Endothelial cell of umbilical vein (primary cell): ENCODE data around the gene NAV2. TPM values are rescaled to one million over a fixed set of nuclear protein-coding genes. Genes with fewer than 3 reads are reported as not detected.

Experiments
- BruUV-seq: library from RNA; stranded (reverse); fragments of 400-500 nt; replicated peaks from 2 replicates; lab custom pipeline; 2021; lab: Mats Ljungman, UMichigan
- CTCF ChIA-PET: fragments of 300-600, 350-600 bp; sonication (Branson Sonifier 250); formaldehyde crosslinking; loops from one replicate; lab custom pipeline; 2021; ENCODE audit warnings: antibody characterized with exemption, inconsistent platforms; lab: Charles Lee
- POLR2A ChIA-PET: fragments of 300-600, 350-600 bp; sonication (Branson Sonifier 250); formaldehyde crosslinking; loops from one replicate; lab custom pipeline; 2021; ENCODE audit warnings: antibody characterized with exemption, inconsistent platforms; lab: Charles Lee
- DNase-seq: peaks from one replicate; pipeline ENCODE4 v3.0.0-alpha.2; 2011; ENCODE audit warnings: low read depth, low spot score
- FAIRE-seq: peaks from 2 replicates; lab custom pipeline; 2011; peaks lifted over from hg19 to GRCh38; lab: Jason Lieb, UNC
- H2AFZ ChIP-seq: 2 replicates; pipeline ENCODE4 v1.6.0; 2012; ENCODE audit warnings: low read depth, low read length, control low read depth, inconsistent platforms
- H3K27ac ChIP-seq: 2 replicates; pipeline ENCODE4 v1.5.1; 2011; ENCODE audit warnings: low read depth, mild to moderate bottlenecking, control low read depth, low read length, moderate library complexity; ENCODE audit not compliant: insufficient read depth
- H3K27me3 ChIP-seq, 2 experiments: 2 replicates each; pipeline versions ENCODE4 v1.6.0 to v1.6.1; 2011; ENCODE audit warnings: low read length in 2 of 2, mixed read lengths in 1 of 2; ENCODE audit not compliant: control insufficient read depth in 2 of 2, insufficient read depth in 2 of 2
- H3K36me3 ChIP-seq, 2 experiments: 2 replicates in 1 of 2; 3 replicates in 1 of 2; pipeline ENCODE4 v1.5.1; 2011; ENCODE audit warnings: low read length in 2 of 2, mild to moderate bottlenecking in 1 of 2, moderate library complexity in 1 of 2; ENCODE audit not compliant: control insufficient read depth in 2 of 2, insufficient read depth in 2 of 2; ENCODE audit errors: extremely low read depth in 1 of 2
- H3K4me1 ChIP-seq: 3 replicates; pipeline ENCODE4 v1.5.1; 2011; ENCODE audit warnings: mild to moderate bottlenecking, low read length; ENCODE audit not compliant: control insufficient read depth, insufficient read depth; ENCODE audit errors: extremely low read depth
- H3K4me2 ChIP-seq: 2 replicates; pipeline ENCODE4 v1.6.1; 2011; ENCODE audit warnings: low read length, control low read depth, mixed read lengths; ENCODE audit not compliant: insufficient read depth
- H3K4me3 ChIP-seq, 3 experiments: fragments of 200-600 bp in 1 of 3; sonication (generic), shearing (Covaris generic) in 1 of 3; replicated peaks in 1 of 3; 2 replicates each; pipeline ENCODE4 v1.5.1; 2011 to 2016; ENCODE audit warnings: control low read depth in 3 of 3, low read length in 3 of 3, mild to moderate bottlenecking in 2 of 3, inconsistent platforms in 1 of 3, low read depth in 1 of 3, moderate library complexity in 1 of 3; ENCODE audit not compliant: insufficient read depth in 1 of 3
- H3K79me2 ChIP-seq: 2 replicates; pipeline ENCODE4 v1.6.0; 2012; ENCODE audit warnings: low read length, inconsistent platforms; ENCODE audit not compliant: control insufficient read depth, insufficient read depth
- H3K9ac ChIP-seq: replicated peaks from 2 replicates; pipeline ENCODE3; 2011; ENCODE audit warnings: low read length, control low read depth; ENCODE audit not compliant: insufficient read depth; ENCODE audit errors: extremely low read depth
- H3K9me1 ChIP-seq: replicated peaks from 3 replicates; pipeline ENCODE4 v1.6.0; 2011; ENCODE audit warnings: mild to moderate bottlenecking, low read length; ENCODE audit not compliant: control insufficient read depth, insufficient read depth; ENCODE audit errors: extremely low read depth
- H3K9me3 ChIP-seq: replicated peaks from 2 replicates; pipeline ENCODE4 v1.5.1; 2012; ENCODE audit warnings: low read length, inconsistent platforms; ENCODE audit not compliant: control insufficient read depth, insufficient read depth
- H4K20me1 ChIP-seq: replicated peaks from 2 replicates; pipeline ENCODE3; 2011; ENCODE audit warnings: mild to moderate bottlenecking, low read length; ENCODE audit not compliant: control insufficient read depth, insufficient read depth; ENCODE audit errors: extremely low read depth
- CTCF ChIP-seq, 2 donors: IDR thresholded peaks; 1 replicate in 1 of 2; 2 replicates in 1 of 2; pipeline ENCODE4 v1.5.1; 2011; ENCODE audit warnings: low read length in 2 of 2, mild to moderate bottlenecking in 2 of 2, moderate library complexity in 2 of 2, control low read depth in 1 of 2, inconsistent platforms in 1 of 2, low read depth in 1 of 2; ENCODE audit not compliant: insufficient read depth in 1 of 2; ENCODE audit errors: extremely low read depth in 1 of 2
- EZH2 ChIP-seq: IDR thresholded peaks from 2 replicates; pipeline ENCODE4 v1.6.1; 2012; ENCODE audit warnings: borderline replicate concordance, low read depth, mild to moderate bottlenecking, moderate library complexity, low read length, inconsistent platforms; ENCODE audit not compliant: severe bottlenecking
- FOS ChIP-seq: IDR thresholded peaks from 2 replicates; pipeline ENCODE4 v1.6.1; 2011; ENCODE audit warnings: mild to moderate bottlenecking, low read length, moderate library complexity, borderline replicate concordance; ENCODE audit not compliant: insufficient read depth
- GATA2 ChIP-seq: IDR thresholded peaks from 2 replicates; pipeline ENCODE4 v1.7.0; 2011; ENCODE audit warnings: low read depth, mild to moderate bottlenecking, moderate library complexity, mixed read lengths, low read length; ENCODE audit not compliant: insufficient read length, insufficient read depth
- JUN ChIP-seq: IDR thresholded peaks from 2 replicates; pipeline ENCODE4 v1.6.1; 2011; ENCODE audit warnings: borderline replicate concordance, low read depth; ENCODE audit not compliant: insufficient read length, insufficient read depth
- MAX ChIP-seq: IDR thresholded peaks from 2 replicates; pipeline ENCODE4 v1.6.1; 2011; ENCODE audit not compliant: insufficient read depth, insufficient read length
- MYC ChIP-seq: IDR thresholded peaks from one replicate; pipeline ENCODE4 v1.6.1; 2011; ENCODE audit warnings: mild to moderate bottlenecking, low read depth, low read length
- POLR2A ChIP-seq: IDR thresholded peaks from 2 replicates; pipeline ENCODE4 v1.6.1; 2012; ENCODE audit warnings: low read depth, mild to moderate bottlenecking, control low read depth, low read length
- POLR2AphosphoS5 ChIP-seq: IDR thresholded peaks from 2 replicates; pipeline ENCODE4 v1.6.1; 2012; ENCODE audit warnings: low read depth, mild to moderate bottlenecking, control low read depth, low read length, moderate library complexity; ENCODE audit not compliant: insufficient read depth
- dilution Hi-C: fragments of 300-500 bp; cut with MboI; formaldehyde crosslinking; loops from one replicate; pipeline ENCODE4 v1.15.0; 2019; ENCODE audit warnings: low sequenced_read_pairs; ENCODE audit not compliant: extremely low pct_ligation_motif_present
- intact Hi-C: fragments of 100-400 bp; cut with micrococcal nuclease; formaldehyde crosslinking; loops from one replicate; pipeline ENCODE4 v1.10.0; 2022
- polyA plus RNA-seq, 4 experiments: library from polyadenylated mRNA; depleted of rRNA in 3 of 4; stranded (reverse) in 3 of 4; unstranded in 1 of 4; fragments of >200 nt; gene quantifications; 2 replicates each; pipeline versions ENCODE4 v1.2.1 to v1.2.3, GENCODE V29; 2011 to 2012; ENCODE audit warnings: missing spikeins in 1 of 4
- total RNA-seq: library from RNA; stranded (reverse); gene quantifications from 2 replicates; pipeline ENCODE4 v1.2.3, GENCODE V29; 2021

Gene NAV2
- total and polyA plus RNA-seq, 2 donors (not counting 3 experiments of a cell fraction or from before 2014, with no cell fraction given): 10.9 to 68.0 TPM

GRCh38 chr11:19774817-19775580 is 62.4 kb downstream of the NAV2 start:
- dilution Hi-C loops: no loop called here
- H3K9me1 ChIP-seq: no peaks in the 10 kb centered on the region
- no peak overlapping the region for H3K4me2 ChIP-seq
- no peaks in the 10 kb centered on the region for H3K27me3 ChIP-seq
- no peaks in the 10 kb centered on the region for H4K20me1 ChIP-seq
- POLR2A ChIA-PET: no interaction called here
- no TSS peak for BruUV-seq
- intact Hi-C loops: no loop called here
- no peak overlapping the region for H2AFZ ChIP-seq
- H3K27ac ChIP-seq: no peak overlapping the region
- no peak for FAIRE-seq
- TF ChIP-seq EZH2: no peak
- no peak for TF ChIP-seq JUN
- TF ChIP-seq POLR2A: no peak
- TF ChIP-seq CTCF (IDR thresholded peaks at IDR 0.05; ENCODE audit: extremely low read depth in 1 of 2, insufficient read depth in 1 of 2, low read depth in 1 of 2, low read length in 2 of 2): no peak
- no peak for TF ChIP-seq MYC
- no peak for TF ChIP-seq MAX
- no peak for TF ChIP-seq POLR2AphosphoS5
- TF ChIP-seq FOS: no peak
- no peak for TF ChIP-seq GATA2
- H3K36me3 ChIP-seq: no peaks in the 10 kb centered on the region
- no peak overlapping the region for H3K9ac ChIP-seq
- peaks cover 17% of the 10 kb centered on the region for H3K4me1 ChIP-seq
- no peaks in the 10 kb centered on the region for H3K9me3 ChIP-seq
- CTCF ChIA-PET: interaction anchor here (1.0 to 1.3 kb wide), 3 partner anchors 9 to 129 kb away, joined by 3 to 6 read pairs (median 3); no protein-coding TSS in a partner anchor
- DNase-seq: no peak
- H3K79me2 ChIP-seq: peaks cover 83% of the 10 kb centered on the region
- no peak overlapping the region for H3K4me3 ChIP-seq
